NCI-H526 (cell line): ENCODE data around the gene TXNDC11.

Experiments used
- DNase-seq, 2 experiments: peaks; one replicate each; lab custom pipeline; 2025; lab: John Stamatoyannopoulos, UW

The TXNDC11 gene

DNA sequence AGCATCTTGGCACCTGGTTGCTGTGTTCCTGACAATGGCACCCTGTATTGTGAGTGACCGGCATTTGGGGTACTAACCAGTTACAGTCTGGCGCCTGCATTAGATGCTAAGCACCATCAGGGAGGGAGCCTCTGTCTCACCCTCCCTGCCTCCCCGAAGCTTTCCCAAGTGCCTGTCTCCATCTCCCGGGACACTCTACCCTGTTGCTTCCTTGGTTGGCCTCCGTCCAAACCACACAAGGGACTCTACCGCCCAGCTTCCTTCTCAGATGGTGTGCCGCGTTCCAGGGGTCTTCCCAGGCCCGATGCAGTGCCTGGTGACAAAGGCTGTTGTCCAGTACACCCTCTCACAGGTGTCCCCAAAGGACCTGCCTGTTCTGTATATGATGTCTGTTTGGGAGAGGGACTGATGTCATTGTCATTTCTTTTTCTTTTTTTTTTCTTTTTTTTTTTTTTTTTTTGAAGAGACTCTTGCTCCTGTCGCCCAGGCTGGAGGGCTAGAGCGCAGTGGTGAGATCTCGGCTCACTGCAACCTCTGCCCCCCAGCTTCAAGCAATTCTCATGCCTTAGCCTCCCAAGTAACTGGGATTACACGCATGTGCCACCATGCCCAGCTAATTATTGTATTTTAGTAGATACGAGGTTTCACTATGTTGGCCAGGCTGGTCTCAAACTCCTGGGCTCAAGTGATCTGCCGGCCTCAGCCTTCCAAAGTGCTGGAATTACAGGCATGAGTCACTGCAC, 67.7 kb downstream of the TXNDC11 start:
- no peak for DNase-seq

DNA sequence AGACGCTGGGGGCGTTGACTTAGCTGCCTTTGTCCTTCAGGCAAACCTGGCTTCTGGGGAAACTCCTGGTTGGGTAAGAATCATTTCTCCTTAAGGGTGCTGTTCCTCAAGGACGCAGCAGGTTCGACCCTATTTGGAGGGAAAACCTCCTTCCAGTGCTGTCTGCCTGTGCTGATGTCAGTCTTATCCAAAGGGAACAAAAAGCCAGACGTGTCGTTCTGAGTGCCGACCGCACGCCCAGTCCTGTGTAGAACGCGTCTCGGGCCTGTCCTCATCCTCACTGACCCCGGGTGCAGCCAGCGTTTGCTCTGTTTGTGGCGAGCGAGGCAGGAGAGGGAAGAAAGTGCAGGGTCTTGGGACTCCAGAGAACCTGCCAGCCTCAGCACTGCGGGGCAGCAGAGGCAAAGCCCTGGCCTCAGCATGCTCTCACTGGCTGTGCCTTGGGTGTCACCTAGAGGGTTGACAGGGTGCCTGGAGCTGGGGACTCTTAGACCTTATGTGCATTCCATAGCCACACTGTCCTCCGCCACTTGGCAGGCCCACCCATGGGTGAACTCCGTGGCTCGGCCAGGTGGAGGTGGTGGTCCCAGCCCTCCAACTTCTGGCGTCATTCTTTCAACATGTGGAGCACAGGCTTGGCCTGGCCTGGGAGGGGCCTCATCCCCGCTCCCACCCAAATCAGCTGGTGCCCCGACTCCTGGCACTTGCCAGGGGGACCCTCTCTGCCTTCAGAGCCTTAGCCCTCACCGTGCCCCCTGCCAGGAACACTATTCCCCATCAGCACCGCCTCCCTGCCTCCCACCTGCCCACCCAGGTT, 68.4 kb downstream of the TXNDC11 start:
- DNase-seq: no peak

DNA sequence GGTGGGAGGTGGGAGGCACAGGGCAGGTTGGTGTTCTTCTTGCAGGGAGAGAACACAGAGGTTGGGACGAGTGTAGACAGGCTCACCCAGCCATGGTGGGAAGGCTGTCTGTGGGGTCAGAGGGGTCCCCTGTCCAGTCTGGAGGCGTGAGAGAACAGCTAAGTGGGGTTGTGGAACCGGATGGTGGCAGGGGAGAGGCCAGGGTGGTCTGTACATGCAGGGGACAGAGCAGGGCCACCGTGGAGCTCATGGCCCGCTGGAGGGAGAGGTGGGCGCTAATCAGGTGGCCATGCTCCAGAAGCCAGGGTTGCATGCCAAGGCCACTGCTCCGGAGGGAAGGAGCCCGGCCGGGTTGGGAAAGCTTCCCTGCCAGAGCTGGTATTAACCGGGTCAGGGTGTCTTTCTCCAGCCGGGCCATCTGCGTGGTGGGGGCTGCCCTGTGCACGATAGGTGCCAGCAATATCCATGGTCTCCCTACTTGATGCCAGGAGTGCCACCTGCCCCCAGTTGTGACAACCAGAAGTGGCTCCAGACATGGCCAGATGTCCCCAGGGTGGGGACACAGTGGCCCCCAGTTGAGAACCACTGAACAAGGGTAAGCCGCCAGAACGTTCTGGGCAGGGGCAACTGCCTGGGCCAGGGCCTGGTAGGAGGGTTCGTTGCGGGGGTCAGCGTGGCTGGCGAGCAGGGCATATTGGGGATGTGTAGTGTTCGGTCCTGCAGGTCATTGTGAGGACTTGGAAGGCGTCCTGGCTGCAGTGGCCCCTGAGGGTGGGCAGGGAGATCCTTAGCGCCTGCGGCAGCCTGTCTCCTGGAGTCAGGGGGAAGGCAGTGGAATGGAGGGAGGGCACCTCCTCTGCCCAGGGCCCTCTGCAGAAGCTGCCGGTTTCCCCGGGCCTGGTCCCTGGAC, 69.3 kb downstream of the TXNDC11 start:
- no peak for DNase-seq

- no peak for DNase-seq
Measured at GRCh38 chr16:11672206-11673090, 70.2 kb downstream of the TXNDC11 start.

GRCh38 chr16:11671676-11672075, 71.0 kb downstream of the TXNDC11 start:
- DNase-seq: no peak

GRCh38 chr16:11671271-11671670, 71.4 kb downstream of the TXNDC11 start:
- no peak for DNase-seq

DNA sequence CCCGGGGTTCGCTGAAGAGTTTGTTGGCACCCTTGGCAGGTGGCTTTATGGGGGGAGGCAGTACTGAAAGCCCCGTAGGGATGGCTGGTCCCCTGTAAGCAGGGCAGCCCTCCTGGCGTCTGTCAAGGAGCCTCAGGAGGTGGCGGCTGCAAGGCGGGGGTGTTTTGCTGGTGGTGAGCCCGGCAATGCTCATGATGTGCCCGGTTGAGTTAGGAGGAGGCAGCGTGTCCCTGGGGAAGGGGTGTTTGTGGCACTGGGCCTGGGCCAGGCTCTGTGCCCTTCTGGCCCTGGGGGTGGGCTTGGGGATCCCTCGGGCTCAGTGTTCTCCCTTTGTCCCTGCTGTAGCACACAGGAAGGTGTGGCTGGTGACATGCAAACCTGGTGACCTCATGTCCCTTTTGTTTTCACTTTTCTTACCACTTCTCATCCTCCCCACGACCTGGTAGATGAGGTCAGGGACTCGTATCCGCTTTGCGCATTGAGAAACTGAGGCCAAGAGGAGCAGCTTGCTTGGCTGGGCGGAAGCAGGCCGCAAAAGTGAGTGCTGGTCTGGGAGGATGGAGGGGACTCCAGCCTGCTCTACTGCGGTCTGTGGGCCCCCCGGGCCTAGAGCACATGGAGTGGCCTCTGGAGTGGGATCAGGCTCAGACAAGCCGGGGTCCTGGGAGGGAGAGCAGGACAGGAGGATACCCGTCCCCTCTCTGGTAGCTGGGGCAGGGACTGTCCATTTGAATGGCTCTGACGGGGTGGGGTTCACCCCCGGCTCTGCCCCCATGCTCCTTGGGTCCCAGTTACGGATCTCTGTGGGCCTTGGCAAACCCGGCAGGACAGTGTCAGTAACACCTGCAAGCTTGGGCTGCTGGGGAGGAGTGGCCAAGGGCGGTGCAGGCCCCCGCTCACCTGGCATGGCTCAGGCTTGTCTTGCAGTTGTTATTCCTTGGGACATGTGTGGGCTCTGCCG, 72.2 kb downstream of the TXNDC11 start:
- DNase-seq: no peak

DNA sequence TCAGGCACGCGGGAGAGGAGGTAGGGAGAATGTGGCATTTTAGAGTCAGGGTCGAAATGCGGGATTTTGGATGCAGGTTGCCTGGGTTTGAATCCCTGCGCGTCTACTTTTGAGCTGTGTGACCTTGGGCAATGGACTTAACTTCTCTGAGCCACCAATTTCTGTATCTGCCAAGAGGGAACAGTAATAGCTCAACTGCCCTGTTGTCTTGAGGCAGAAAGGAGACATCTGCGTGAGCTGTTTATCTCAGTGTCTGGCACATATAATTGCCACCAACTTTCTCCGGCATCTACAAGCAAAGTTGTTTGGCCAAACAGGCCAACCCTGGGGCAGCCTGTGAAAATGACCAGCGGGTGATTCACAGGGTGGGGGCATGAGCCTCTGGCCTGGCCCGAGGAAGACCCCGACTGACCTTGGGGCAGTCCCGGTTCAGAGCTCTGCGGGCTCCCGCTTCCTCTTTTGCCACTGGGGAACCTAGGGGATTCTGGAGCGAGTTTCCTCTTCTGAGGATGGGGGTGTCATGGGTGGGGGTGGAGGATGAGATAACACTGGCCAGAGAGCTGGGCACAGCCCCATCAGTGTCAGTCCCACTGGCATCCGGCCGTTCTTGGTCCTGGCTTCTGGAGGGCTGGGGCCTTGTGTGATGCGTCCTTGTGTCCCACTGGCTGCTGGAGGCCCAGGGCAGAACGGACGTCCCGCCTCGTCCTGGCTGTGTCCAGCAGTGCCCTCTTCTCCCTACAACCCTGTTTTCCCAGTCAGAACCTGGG, 73.1 kb downstream of the TXNDC11 start:
- no peak for DNase-seq

DNA sequence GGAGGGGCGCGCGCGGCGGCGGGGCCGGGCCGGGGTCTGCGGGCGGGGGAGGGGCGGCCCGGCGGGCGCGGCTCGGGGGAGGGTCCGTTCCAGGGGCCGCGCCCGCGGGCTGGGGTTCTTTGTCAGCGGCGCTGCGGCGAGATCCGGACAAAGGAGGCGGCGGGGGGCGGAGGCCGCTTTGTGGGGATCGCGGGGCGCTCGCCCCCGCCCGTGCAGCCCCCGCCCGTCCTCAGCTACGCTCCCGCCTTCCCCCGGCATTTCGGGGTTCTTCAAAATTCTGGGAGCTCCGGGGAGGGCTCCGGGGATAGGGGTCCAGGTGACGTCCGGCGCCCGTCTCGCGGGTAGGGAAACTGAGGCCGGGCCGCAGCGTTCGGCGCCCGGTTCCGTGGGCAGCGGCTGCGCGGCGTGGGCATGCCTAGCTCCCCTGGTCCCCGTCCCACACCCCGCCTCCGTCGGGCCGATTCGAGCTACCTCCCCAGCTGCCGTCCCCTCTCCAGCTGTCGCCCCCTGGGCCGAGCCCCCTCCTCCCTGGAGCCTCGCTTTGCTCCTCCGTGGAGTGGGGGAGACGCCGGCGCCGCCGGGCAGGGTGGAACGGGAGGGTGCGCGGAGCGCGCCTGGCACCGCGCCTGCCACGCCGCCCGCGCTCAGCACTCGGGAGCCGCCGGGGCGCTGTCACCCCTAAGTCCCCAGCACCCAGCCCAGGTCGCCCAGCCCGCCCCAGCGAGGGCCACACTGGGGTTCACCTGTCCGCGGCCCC, 73.9 kb downstream of the TXNDC11 start:
- no peak for DNase-seq

DNA sequence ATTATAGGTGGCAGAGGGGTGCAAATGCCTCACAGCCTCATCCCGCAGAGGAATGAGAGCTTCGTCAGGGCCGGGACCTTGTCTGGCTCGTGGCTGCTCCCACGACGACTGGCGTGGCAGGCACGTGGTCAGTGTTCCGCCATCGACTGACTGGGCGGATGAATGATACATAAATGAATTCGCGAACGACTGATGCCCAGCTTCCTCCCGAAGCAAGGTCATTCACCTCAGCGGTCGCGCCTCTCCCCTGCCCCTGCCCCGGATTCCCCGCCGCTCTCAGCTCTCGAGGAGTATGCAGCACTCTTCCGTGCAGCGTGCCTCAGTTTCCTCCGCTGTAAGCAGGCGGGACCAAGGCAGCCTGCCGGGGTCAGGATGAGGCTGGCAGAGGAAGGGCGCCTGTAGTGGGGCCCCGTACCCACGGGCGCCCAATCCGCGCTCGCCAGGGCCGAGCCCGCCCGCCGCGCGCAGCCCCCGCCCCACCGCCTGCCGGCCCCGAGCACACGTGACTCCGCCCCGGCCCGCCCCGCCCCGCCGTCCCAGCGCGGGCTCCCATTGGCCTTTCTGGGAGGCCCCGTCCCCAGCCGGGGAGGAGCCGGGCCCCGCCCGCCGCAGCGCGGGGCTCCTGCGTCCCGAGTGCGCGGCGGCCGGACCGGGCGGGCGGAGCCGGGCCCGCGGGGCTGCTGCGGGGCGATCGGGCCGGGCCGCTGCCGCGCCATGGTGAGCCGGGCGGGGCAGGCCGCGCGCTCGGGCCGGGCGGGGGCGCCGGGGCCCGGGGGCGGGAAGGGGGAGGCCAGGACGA, 74.6 kb downstream of the TXNDC11 start, which contains the start of gene SNN:
Gene SNN (plus strand): TSS at position 632 of the 799 bp plus-strand sequence. CDS start 7,605 bp downstream, outside the sequence.
- peak in 1 of 2 experiments; percentile 94 for DNase-seq

- no peak for DNase-seq
Measured at GRCh38 chr16:11667221-11667823, 75.3 kb downstream of the TXNDC11 start.

DNA sequence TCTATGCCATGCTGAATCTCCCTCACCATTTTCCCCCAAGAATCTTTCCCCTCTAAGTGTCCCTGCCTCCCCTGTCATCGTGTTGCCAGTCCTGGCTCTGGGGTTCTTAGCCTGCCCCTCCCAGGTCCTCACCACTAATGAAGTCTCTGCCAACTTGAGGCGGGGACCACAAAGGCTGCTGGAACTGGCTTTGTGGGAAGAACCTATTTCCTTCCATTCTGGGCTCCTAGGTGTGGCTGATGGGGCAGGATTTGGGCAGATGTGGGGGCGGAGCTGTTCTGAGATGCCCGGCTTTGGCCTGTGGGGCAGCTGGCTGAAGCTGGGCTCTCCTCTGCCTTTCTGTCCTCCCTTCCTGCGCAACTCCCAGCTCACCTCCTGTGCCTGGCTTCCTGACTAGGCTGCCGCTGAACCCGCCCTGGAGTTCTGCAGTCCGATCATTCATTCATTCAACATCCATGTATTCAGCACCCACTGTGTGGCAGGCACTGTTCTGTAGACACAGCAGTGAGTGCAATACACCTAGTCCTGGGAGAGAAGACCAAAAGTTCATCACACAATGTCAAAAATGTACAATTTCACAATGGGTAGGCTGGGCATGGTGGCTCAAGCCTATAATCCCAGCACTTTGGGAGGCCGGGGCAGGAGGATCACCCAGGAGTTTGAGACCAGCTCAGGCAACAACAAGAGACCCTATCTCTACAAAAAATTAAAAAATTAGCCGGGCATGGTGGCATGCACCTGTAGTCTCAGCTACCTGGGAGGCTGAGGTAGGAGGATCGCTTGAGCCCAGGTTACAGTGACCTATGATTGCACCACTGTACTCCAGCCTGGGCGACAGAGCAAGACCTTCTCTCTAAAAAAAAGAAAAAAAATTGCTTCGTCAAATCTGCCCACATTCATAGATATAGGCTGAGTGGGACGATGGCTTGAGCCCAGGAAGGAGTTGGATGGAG, 76.3 kb downstream of the TXNDC11 start:
- DNase-seq: no peak

DNA sequence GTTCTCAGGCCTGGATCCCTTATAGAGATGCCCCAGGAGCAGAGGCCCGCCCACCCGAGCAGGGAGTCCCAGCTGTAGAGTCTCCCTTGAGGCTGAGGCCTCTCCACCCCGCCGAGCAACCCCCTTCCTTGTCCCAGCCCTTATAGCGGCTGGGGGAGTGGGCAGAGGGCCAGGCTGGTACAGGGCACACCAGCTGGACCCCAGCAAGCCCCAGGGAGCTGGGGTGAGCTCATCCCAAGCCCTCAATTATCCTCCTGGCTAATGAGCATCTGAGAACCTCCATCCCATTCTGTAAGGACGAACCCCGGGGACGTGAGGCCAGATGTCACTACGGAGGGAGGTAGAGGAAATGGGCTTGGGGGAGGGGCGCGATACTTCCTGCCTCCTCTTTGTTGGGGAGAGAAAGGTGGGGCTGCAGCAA, 77.6 kb downstream of the TXNDC11 start:
- DNase-seq: no peak

- no peak for DNase-seq
Measured at GRCh38 chr16:11662582-11662981, 80.1 kb downstream of the TXNDC11 start.

DNA sequence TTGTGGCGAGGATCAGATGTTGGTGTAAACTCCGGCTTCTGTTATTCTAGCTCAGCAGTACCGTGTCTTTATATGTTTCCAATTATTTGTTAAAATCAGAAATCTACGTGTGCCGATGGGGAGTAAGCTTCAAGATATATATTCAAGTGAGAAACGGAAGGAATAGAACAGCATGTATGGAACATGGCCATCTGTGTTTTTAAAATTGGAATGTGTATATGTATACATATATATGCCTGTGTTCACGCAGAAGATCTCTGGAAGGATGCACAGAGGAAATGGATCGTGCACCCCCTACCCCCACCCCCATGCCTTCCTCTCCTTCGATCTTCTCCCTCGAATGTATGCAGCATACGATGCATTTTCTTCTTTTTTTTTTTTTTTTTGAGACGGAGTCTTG, 82.1 kb downstream of the TXNDC11 start:
- no peak for DNase-seq
